SU-DHL-6 (cell line): ENCODE measurements around the gene LRRK1.

Experiments
- EZH2phosphoT487 ChIP-seq: fragments of 200-600 bp; sonication (generic), shearing (Covaris generic); conservative IDR thresholded peaks from 2 replicates; pipeline ENCODE4 v1.6.1; 2018; ENCODE audit warnings: mild to moderate bottlenecking, antibody characterized with exemption, low read length, moderate library complexity, mixed read lengths
- TF ChIP-seq, protein P1 (sequence below): fragments of 200-600 bp; sonication (generic); IDR thresholded peaks from one replicate; pipeline ENCODE4 v1.5.1; 2017; ENCODE audit warnings: antibody characterized with exemption, mild to moderate bottlenecking, low read length, moderate library complexity; ENCODE audit not compliant: insufficient read depth, poor library complexity, severe bottlenecking

GRCh38 chr15:101035611-101036010, 116.5 kb downstream of the LRRK1 start:
- TF ChIP-seq, protein P1, sequence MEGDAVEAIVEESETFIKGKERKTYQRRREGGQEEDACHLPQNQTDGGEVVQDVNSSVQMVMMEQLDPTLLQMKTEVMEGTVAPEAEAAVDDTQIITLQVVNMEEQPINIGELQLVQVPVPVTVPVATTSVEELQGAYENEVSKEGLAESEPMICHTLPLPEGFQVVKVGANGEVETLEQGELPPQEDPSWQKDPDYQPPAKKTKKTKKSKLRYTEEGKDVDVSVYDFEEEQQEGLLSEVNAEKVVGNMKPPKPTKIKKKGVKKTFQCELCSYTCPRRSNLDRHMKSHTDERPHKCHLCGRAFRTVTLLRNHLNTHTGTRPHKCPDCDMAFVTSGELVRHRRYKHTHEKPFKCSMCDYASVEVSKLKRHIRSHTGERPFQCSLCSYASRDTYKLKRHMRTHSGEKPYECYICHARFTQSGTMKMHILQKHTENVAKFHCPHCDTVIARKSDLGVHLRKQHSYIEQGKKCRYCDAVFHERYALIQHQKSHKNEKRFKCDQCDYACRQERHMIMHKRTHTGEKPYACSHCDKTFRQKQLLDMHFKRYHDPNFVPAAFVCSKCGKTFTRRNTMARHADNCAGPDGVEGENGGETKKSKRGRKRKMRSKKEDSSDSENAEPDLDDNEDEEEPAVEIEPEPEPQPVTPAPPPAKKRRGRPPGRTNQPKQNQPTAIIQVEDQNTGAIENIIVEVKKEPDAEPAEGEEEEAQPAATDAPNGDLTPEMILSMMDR: no peak
- TF ChIP-seq EZH2phosphoT487: no peak
